Liver (tissue), 9 donors: ENCODE results near the gene SH3PXD2A. TPM values are rescaled to one million over a fixed set of nuclear protein-coding genes. Genes with fewer than 3 reads are reported as not detected.

Source experiments
- DNase-seq: peaks from one replicate; pipeline ENCODE4 v3.0.0-alpha.2; 2017; ENCODE audit warnings: low spot score
- H3K27ac ChIP-seq, 2 donors: one replicate each; pipeline ENCODE4 v1.7.0; 2013; ENCODE audit warnings: inconsistent platforms in 2 of 2, low read length in 2 of 2, control low read depth in 1 of 2, low read depth in 1 of 2, mild to moderate bottlenecking in 1 of 2
- H3K27me3 ChIP-seq, 4 donors: one replicate each; pipeline versions ENCODE4 v1.6.1 to v1.7.0; 2013; ENCODE audit warnings: low read length in 3 of 4, inconsistent platforms in 1 of 4, mild to moderate bottlenecking in 1 of 4, moderate library complexity in 1 of 4; ENCODE audit not compliant: control insufficient read depth in 4 of 4, insufficient read depth in 4 of 4
- H3K36me3 ChIP-seq, 4 donors: one replicate each; pipeline versions ENCODE4 v1.6.1 to v1.7.0; 2013; ENCODE audit warnings: low read length in 3 of 4, mild to moderate bottlenecking in 3 of 4, low read depth in 1 of 4, moderate library complexity in 1 of 4; ENCODE audit not compliant: control insufficient read depth in 4 of 4, insufficient read depth in 3 of 4
- H3K4me1 ChIP-seq, 4 donors: one replicate each; pipeline versions ENCODE4 v1.6.1 to v1.7.0; 2013; ENCODE audit warnings: low read length in 3 of 4, mild to moderate bottlenecking in 3 of 4, moderate library complexity in 1 of 4; ENCODE audit not compliant: control insufficient read depth in 4 of 4, insufficient read depth in 4 of 4
- H3K4me3 ChIP-seq, 3 donors: one replicate each; pipeline versions ENCODE4 v1.6.1 to v1.7.0; 2013; ENCODE audit warnings: low read length in 3 of 3, control low read depth in 1 of 3, low read depth in 1 of 3, mild to moderate bottlenecking in 1 of 3
- H3K9ac ChIP-seq, 2 donors: one replicate each; pipeline ENCODE4 v1.7.0; 2013; ENCODE audit warnings: low read length in 2 of 2, mild to moderate bottlenecking in 2 of 2, moderate library complexity in 2 of 2, control low read depth in 1 of 2, low read depth in 1 of 2
- H3K9me3 ChIP-seq, 4 donors: one replicate each; pipeline versions ENCODE4 v1.6.1 to v1.7.0; 2013; ENCODE audit warnings: low read length in 3 of 4; ENCODE audit not compliant: control insufficient read depth in 4 of 4
- CTCF ChIP-seq: fragments of 150-350 bp; IDR thresholded peaks from 2 replicates; pipeline ENCODE4 v1.5.1; 2017; ENCODE audit warnings: improper control_type of control experiment, low read depth, low read length; ENCODE audit not compliant: missing input control
- FOXA1 ChIP-seq: IDR thresholded peaks from 2 replicates; pipeline ENCODE4 v1.6.1; 2016; ENCODE audit warnings: antibody characterized with exemption
- FOXA2 ChIP-seq: IDR thresholded peaks from 2 replicates; pipeline ENCODE4 v1.6.1; 2016; ENCODE audit warnings: antibody characterized with exemption
- GABPA ChIP-seq, 2 donors: IDR thresholded peaks in 1 of 2; conservative IDR thresholded peaks in 1 of 2; 2 replicates each; pipeline ENCODE4 v1.6.1; 2016; ENCODE audit warnings: antibody characterized with exemption in 2 of 2, mild to moderate bottlenecking in 1 of 2, moderate library complexity in 1 of 2
- HNF4G ChIP-seq: IDR thresholded peaks from 2 replicates; pipeline ENCODE4 v1.6.1; 2016; ENCODE audit warnings: antibody characterized with exemption
- JUND ChIP-seq, 2 donors: IDR thresholded peaks; 2 replicates each; pipeline ENCODE4 v1.6.1; 2016; ENCODE audit warnings: antibody characterized with exemption in 2 of 2
- MAX ChIP-seq: IDR thresholded peaks from 2 replicates; pipeline ENCODE4 v1.6.1; 2016; ENCODE audit warnings: antibody characterized with exemption
- NR2F2 ChIP-seq: IDR thresholded peaks from 2 replicates; pipeline ENCODE4 v1.6.1; 2016; ENCODE audit warnings: antibody characterized with exemption
- RAD21 ChIP-seq, 2 donors: IDR thresholded peaks; 2 replicates each; pipeline ENCODE4 v1.6.1; 2016; ENCODE audit warnings: antibody characterized with exemption in 2 of 2, mild to moderate bottlenecking in 2 of 2
- RXRA ChIP-seq, 2 donors: IDR thresholded peaks; 2 replicates each; pipeline ENCODE4 v1.6.1; 2017 to 2018; ENCODE audit warnings: antibody characterized with exemption in 2 of 2, mild to moderate bottlenecking in 1 of 2
- SP1 ChIP-seq: IDR thresholded peaks from 2 replicates; pipeline ENCODE4 v1.6.1; 2018; ENCODE audit warnings: antibody characterized with exemption, mild to moderate bottlenecking
- TAF1 ChIP-seq: conservative IDR thresholded peaks from 2 replicates; pipeline ENCODE4 v1.6.1; 2016; ENCODE audit warnings: antibody characterized with exemption, mild to moderate bottlenecking
- YY1 ChIP-seq: IDR thresholded peaks from 2 replicates; pipeline ENCODE4 v1.6.1; 2016; ENCODE audit warnings: antibody characterized with exemption, mild to moderate bottlenecking
- WGBS: extraction: QIAGEN DNeasy Blood & Tissue Kit; methylation state at CpG from one replicate; pipeline ENCODE4 v1.1.7; 2013; 5-methylcytosine and 5-hydroxymethylcytosine counted together
- polyA plus RNA-seq, 2 donors: library from polyadenylated mRNA; stranded (reverse) in 1 of 2; unstranded in 1 of 2; fragments of 200-250 nt in 1 of 2; fragments of >200 nt in 1 of 2; fragmentation: Nextera tagmentation in 1 of 2; extraction: Ambion mirVana in 1 of 2; gene quantifications; one replicate each; pipeline versions ENCODE4 v1.2.1 to v1.2.3, GENCODE V29; 2013 to 2015
- total RNA-seq, 2 donors: library from RNA; depleted of rRNA; stranded (reverse); fragments of >200 nt; gene quantifications; one replicate each; pipeline ENCODE4 v1.2.3, GENCODE V29; 2014
- TF ChIP-seq, protein P1 (sequence below): IDR thresholded peaks from 2 replicates; pipeline ENCODE4 v1.6.1; 2016; ENCODE audit warnings: antibody characterized with exemption
- donor health status: healthy.
- donor health status: healthy.
- donor health status: healthy.
- donor health status: healthy.
- donor health status: healthy.

The SH3PXD2A gene
- total and polyA plus RNA-seq, 4 donors: 0.82 to 5.5 (median 3.9) TPM

GRCh38 chr10:103895411-103896186 is 40.2 kb upstream of the SH3PXD2A start:
- no peak for DNase-seq
- peaks cover 4 to 29% (median 19%) of the 10 kb centered on the region in 4 donors for H3K36me3 ChIP-seq
- 76% methylated on average over 9 of the region's 9 CpGs for WGBS
- H3K9me3 ChIP-seq: no peaks in the 10 kb centered on the region
- H3K4me3 ChIP-seq: no peak overlapping the region
- no peaks in the 10 kb centered on the region for H3K27me3 ChIP-seq
- H3K9ac ChIP-seq: no peak overlapping the region
- H3K27ac ChIP-seq: peak overlapping the region; percentile 49 to 63
- no peaks in the 10 kb centered on the region for H3K4me1 ChIP-seq
- no peak for TF ChIP-seq MAX
- TF ChIP-seq JUND (IDR thresholded peaks at IDR 0.05): no peak
- TF ChIP-seq, protein P1, sequence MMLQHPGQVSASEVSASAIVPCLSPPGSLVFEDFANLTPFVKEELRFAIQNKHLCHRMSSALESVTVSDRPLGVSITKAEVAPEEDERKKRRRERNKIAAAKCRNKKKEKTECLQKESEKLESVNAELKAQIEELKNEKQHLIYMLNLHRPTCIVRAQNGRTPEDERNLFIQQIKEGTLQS: no peak
- TF ChIP-seq NR2F2: peak; percentile 53
- no peak for TF ChIP-seq TAF1
- TF ChIP-seq YY1: no peak

GRCh38 chr10:103894441-103894864 is 39.1 kb upstream of the SH3PXD2A start:
- no peak overlapping the region for H3K4me3 ChIP-seq
- no peak for TF ChIP-seq MAX
- peak in 1 of 2 donors; percentile 8 for TF ChIP-seq RAD21 (IDR thresholded peaks at IDR 0.05)
- peak; percentile 34 for TF ChIP-seq SP1
- TF ChIP-seq, protein P1: no peak
- TF ChIP-seq NR2F2: peak; percentile 53
- TF ChIP-seq RXRA (IDR thresholded peaks at IDR 0.05): peak; percentile 58 to 59
- no peaks in the 10 kb centered on the region for H3K9me3 ChIP-seq
- H3K9ac ChIP-seq: no peak overlapping the region
- no peak for DNase-seq
- peaks cover 4 to 23% (median 18%) of the 10 kb centered on the region in 4 donors for H3K36me3 ChIP-seq
- peaks cover 0 to 8% (median 8%) of the 10 kb centered on the region in 4 donors for H3K4me1 ChIP-seq
- H3K27ac ChIP-seq: peak overlapping the region; percentile 49 to 63
- 36% methylated on average over 4 of the region's 4 CpGs for WGBS
- H3K27me3 ChIP-seq: no peaks in the 10 kb centered on the region

- H3K9ac ChIP-seq: no peak overlapping the region
- peak overlapping the region; percentile 0 to 31 for H3K27ac ChIP-seq
- no peak for TF ChIP-seq RAD21 (IDR thresholded peaks at IDR 0.05)
- TF ChIP-seq CTCF: no peak
- TF ChIP-seq NR2F2: no peak
- no peak for TF ChIP-seq FOXA2
- TF ChIP-seq GABPA (IDR thresholded peaks at IDR 0.05 in 1 of 2, conservative IDR thresholded peaks at IDR 0.05 in 1 of 2): no peak
- no peak for TF ChIP-seq FOXA1
- no peak for TF ChIP-seq MAX
- no peak for TF ChIP-seq TAF1
- TF ChIP-seq SP1: no peak
- no peak for TF ChIP-seq HNF4G
- DNase-seq: no peak
- H3K4me1 ChIP-seq: peaks cover 0 to 15% (median 13%) of the 10 kb centered on the region in 4 donors
- H3K9me3 ChIP-seq: no peaks in the 10 kb centered on the region
- no peak overlapping the region for H3K4me3 ChIP-seq
- WGBS: 74% methylated on average over 2 of the region's 2 CpGs
- H3K36me3 ChIP-seq: peaks cover 0 to 18% (median 13%) of the 10 kb centered on the region in 4 donors
- no peaks in the 10 kb centered on the region for H3K27me3 ChIP-seq
These were observed 38.4 kb upstream of the SH3PXD2A start for GRCh38 chr10:103893817-103894216.
